CD4-positive, alpha-beta T cell treated with Interleukin-10 for 1 hour (primary cell): ENCODE data around the gene CALD1.

ENCODE experiments used
- DNase-seq: peaks from one replicate; pipeline ENCODE4 v3.0.0-alpha.2; 2020

Gene CALD1

DNA sequence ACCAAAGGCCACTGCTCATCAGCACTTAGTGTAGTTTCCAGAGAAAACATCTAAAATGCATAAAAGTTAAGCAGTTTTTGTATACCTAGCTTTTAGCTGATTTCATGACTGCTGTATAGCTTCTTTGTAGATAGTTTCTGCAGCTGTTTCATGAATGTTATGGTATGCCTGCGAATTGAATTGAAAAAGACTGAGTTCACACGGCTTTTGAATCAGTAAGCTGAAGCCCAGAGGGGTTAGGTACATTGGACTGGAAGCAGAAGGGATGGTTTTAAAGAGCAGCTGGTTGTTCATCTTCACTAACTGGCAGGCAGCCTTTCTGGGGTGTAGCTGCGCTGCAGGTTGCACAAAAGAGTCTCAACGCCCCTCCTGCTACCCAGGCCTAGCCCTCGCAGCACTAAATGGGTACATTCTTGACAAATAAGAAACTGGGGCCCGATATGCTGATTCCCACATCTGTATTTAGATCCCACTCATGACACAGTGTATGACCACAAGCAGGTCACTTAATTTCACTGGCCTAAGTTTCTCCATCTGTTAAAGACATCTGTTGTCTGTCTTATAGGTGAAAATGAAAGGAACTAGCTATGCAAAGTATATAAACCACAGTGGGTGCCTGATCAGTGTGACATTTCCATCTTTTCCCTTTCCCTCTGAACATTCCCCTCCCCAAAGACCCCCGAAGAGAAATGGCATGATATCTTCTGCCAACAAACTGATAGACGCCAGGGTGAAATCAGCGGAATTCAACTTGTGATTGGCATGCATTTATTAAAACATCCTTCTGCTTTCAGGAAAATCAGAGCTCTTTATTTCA is 120.9 kb downstream of the CALD1 start:
- no peak for DNase-seq

DNA sequence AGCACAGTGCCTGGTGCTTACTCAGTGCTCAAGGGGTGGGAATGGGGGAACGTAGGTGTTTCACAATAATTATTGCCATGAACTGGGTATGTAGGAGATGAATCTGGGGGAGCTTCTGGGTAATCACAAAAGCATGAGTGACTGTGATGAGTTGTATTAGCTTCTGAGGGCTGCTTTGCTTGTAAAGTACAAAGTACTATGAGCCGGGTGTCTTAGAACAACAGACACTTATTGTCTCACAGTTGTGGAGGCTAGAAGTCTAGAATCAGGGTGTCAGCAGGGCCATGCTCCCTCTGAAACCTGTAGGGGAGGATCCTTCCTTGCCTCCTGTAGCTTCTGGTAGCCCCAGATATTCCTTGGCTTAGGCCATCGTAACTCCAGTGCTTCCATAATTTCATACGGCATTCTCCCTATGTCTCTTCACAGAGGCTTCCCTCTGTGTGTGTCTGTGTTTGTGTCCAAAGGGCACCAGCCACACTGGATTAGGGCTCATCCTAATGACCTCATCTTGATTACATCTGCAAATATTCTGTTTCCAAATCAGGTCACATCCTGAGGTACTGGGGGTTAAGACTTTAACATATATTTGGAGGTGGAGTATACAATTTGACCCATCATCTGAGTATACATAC is 122.1 kb downstream of the CALD1 start:
- DNase-seq, result no peak

DNA sequence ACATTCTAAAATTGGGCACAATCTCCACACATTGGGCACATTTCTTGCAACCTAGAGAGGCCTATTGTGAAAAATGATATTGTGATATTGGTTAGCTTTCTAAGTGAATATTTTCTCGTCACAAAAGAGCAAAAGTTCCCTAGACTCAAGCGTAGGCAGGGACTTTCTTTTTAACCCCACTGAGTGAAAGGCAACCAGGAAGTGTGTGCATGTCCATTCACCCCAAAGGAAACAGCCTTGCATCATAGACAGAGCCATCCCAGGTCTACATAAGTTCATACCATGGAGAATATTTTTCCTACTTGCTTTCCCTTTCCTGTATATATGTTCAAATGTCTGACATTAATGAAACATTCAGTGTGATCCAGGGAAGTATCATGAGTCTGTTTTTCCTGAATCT is 122.6 kb downstream of the CALD1 start:
- no peak for DNase-seq

DNA sequence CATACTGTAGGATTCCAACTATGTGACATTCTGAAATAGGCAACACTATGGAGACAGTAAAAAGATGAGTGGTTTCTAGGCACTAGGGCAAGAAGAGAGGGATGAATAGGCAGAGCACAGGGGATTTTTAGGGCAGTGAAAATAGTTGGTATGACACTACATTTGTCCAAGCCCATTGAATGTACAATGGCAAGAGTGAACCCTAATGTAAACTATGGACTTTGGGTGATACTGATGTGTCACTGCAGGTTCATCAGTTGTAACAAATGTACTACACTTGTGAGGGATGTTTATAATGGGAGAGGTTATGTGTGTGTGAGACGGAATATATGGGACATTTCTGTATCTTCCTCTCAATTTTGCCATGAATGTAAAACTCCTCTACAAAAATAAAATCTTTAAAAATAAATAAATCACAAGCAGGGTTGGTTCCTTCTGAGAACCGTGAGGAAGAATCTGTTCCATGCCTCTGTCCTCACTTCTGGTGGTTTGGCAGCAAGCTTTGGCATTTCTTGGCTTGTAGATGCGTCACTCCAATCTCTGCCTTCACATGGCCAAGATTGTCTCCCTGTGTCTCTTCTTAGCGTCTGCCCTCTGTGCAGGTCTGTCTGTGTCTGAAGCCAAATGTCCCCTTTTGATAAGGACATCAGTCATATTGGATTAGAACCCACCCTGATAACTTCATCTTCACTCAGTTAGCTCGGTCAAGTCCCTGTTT is 123.8 kb downstream of the CALD1 start:
- no peak for DNase-seq

DNA sequence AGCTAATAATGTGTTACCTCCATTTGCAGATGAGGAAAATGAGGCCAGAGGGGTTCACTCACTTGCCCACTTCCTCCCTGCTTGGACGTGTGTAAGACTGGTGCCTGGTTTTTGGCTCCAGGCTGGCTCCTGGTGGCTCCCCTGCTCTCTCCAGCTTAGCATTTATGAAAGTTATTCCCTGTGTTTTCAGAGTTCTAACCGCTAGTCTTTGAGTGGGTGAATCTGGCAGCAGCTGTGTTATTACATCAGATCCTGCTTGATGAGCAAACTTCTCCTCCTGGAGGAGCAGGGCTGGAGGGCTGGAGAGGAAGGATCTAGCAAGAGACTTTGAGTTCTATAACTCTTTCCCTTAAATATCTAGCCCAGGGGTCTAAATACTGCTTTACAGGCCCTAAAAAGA is 125.9 kb downstream of the CALD1 start:
- no peak for DNase-seq

DNA sequence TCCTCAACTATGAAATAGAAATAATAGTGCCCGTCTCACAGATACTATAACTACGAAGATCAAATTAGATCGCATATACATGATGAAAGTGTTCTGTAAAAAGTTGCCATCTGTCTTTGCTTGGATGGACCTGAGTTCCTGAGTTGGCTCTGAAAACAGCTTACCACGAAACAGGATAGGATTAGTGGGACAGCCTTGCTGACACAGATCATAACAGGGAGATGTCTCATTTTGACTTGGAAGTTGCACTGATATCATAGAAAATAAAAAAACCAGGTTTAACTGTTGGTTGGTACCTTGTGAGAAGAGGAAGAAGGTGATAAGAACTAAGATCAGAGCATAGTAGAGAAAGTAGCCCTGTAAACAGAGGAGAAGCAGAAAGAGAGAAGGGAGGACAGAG is 127.6 kb downstream of the CALD1 start:
- DNase-seq, result no peak

DNA sequence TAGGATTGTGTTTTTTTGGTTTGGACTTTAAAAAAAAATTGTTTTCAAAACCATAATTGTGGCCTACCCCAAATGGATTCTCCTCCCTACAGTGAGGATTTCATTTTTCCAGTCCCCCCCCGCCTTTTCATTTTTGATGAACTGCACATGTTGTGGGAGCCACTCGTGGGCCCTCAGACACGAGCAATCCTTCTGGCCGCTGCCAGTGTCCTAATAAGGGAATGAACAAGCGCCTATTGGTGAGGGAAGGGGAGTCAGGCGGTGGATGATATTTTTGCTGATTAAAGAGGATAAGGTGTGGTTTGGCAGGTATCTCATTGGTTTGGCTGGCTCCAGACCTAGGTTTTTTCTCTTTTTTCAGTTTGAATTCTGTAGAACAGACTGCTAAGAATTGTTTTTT is 128.2 kb downstream of the CALD1 start:
- no peak for DNase-seq

DNA sequence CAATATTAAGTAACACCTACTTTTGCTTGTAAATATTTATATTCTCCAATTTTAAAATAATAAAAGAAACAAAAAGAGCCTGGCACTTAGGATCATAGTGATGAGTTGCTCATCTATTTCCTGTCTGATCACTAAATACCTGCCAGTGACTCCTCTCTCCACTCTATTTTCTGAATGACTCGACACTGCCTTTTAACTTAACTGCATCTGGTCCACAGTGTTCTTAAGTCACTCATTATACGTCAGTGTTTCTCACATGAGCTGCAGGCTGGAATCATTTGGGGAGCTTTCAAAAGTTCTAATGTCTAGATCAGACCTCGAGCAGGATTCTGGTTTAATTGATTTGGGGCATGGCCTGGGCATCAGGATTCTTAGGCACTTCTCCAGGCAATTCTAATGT is 128.9 kb downstream of the CALD1 start:
- DNase-seq, result no peak

DNA sequence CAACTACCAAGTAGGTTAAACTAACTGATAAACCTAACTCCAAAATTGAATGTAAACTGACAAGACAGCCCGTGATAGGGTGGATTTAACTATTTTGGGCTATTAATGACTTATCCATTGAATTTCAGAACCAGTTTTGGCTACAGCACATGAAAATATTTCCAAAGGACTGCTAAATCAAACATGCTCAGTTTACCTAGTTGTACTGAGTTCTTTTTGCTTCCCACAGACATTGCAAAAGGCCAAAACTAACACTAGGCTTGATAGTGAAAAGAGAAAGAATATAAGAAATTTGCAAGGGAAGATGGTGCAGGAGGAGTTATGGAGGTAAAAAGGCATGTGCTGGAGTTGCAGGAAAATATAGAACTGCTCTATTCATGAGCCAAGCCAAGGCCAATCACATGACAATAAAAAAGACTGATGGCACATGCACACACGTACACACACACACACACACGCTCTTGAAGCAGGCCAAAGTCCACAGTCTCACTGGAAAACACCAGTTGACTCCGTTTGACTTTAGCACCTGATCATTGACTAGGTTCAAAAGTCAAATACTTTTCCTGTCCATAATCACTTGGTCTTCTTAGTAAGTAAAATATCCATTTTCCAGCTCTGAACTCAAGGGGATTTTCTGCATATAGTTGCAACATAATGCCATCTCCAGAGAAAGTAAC is 130.9 kb downstream of the CALD1 start:
- DNase-seq, result no peak

DNA sequence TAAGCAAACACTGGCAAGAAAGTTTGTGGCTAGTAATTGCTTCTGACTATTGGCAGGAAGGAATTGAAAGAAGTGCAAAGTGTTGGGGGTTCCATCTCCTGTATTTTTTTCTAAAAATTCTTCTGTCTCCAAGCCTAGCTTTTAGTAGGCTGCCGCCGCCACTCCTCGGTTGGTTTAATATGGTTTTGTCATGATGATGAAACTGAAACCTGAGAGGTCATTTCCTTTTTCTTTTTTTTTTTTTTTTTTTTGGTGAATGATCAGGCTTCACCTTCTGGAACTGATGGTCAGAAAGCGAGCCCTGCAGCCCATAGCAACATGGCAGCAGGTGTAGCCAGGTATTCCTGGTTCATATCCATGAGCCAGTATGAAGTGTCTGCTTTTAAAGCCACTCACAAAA is 131.5 kb downstream of the CALD1 start:
- no peak for DNase-seq

DNA sequence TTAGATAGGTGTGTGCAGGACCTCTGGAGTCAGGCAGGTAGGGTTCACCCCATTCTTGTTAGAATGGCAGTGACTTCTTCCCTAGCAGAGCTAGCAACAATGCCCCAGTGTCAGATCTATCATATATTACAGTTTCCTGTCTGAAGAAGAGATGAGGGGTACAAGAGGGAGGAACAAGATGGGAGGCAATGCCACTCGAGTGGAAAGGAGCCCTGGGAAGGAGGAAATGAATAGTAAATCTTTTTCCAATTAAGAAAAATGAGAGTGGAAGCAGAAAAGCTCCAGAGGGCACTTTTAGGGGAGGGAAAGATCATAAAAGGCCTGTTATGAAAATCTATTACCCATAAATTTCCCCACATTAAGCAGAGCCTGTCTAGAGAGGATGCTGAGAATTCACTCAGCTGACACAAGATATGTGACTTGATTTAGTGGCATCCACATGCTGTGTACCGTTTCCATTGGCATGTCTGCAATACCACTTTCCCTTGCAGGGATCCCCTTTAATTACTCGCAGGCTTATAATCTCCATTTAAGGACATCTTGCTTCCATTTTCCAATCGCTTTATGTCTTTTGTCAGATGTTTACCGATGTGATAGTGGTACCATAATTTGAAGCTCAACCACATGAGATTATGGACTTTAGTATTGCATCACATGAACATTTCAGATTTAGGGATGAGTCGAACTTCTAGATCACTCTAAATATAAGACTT is 136.9 kb downstream of the CALD1 start:
- DNase-seq, result no peak

DNA sequence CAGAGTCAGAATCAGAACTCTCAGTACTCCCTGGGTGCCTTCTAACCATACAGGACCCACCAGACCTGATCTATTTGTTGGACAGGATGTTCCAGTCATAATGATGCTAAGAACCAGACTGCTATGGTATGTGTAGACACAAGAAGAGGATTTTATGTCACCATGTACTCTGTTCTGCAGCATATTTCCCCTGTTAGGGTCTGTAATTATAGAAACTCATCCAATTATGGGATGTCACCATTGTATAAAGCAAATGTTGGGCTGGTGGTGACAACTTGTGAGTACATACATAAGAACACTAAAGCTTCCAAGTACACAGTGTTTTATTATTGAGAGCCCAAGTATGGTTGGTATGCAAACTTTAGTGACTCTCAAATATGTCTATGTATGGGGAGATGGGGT is 139.8 kb downstream of the CALD1 start:
- DNase-seq, result no peak

DNA sequence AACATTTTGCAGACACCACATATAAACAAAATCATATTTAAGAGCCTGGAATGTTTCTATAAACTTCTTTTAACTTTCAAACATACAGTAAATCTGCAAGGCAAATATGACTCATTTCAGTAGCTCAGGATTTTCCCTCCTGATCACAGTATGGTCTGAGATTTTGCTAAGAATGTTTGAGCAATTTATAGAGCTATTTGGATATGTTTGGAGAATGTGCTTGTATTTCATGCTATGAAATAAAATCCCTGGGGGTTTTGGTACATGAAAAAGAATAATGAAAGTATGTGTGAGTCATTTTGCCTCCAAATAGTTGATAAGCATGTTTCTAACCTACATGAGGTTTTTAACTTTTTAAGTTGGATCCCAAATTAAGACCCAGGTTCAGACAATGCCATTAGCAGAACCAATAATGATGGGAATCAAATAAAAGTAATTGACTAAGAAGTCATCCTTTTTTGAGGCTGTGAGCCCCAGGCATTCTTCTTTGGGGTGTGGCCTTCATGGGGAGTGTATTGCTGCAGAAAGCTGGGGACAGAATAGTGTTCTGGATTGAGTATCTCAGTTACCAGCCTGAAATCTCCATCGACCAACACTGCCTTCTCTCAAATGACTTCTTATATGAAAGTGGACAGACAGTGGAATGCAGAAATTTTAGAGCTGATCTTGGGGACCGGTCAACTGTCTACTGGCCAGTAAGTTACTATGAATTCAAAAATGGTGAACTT is 140.8 kb downstream of the CALD1 start:
- DNase-seq, result no peak

DNA sequence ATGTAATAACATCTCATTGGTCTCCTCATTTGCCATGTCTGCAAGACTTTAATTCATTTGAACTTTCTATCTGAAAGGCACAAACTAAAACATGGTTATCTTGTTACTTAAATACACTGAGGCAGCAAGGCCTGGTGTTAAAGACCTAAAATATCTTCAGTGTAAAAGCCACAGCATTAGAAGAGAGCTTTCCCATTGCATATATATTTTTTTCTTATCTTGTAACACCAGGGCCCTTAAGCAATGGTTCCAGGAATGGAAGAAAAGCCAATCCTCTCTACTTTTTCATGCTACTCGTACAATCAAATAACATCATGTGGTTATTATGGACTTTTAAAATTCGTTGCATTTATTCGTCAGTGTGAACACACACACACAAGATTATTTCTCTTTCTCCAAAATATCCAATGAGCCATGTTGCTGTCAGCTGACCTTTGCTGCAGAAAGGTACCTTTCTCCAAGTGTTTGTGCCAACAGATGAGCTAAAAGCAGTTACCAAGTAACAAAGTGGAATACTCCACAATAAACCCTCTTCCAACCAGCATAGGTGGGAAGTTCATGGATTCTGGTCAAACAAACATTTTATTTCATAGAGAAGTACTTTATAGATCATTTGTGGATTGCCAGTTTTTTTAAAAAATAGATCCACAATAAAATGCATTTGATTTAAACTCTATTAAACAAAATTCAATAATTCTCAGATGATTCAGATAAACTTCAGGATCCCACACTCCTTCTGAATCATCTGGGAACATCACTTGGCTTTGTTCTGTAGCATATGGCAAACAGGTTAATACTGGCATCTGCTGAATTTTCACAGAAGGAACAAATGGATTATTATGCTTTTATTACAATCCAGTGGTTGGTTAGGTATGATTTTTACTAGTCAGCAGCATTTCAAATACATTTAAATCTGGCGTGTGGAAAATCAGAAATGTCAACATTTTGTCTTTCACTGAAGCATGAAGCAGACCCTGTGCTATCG is 143.6 kb downstream of the CALD1 start:
- no peak for DNase-seq

DNA sequence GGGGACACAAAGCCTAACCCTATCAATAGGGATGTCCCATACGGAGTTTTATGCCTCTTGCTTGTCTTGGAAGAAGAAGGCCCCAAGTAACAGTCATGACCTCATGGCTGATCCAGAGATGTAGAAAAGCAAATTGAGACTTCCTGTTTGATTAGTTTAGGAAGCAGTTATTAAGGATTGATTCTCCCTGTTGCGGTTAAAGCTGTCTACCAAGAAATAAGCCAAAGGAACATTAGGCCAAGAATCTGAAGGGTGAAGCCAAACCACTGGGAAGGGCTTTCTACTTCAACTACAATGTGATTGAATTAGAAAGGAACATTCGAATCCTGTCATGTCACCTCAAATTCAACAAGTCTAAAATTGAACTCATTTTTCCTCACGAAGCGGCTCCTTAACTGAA is 146.3 kb downstream of the CALD1 start:
- no peak for DNase-seq

DNA sequence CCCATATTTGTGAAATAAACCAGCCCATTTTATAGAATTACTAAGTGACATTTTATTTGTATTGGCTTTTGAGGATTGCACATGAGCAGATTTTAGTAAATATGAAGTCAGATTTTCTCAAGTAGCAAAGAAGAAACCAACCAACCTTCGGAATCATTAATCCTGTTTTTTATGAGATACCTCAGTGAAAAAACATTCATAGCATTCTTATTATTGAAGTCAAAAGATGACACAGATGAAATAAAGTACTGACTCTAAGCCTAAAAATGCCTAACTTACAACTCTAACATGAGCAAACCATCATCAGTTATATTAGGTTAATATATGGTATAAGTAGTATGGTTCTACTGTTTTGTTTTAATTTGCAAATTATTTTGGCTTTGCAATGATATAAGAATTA is 147.0 kb downstream of the CALD1 start:
- no peak for DNase-seq

DNA sequence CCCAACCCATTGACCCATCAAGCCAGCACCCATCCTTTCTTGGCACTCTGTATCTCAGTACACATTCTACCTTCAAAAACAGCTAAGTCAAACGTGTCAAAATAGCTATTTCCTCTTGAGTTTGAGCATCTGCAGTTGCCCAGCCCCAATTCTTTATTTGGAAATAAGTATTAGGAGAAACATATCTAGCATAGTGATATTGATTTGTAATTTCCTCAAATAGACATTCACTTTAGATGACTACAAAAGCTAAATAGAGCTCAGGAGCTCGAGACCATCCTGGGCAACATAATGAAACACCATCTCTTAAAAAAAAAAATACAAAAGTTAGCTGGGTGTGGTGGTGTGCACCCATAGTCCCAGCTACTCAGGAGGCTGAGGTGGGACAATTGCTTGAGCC is 147.6 kb downstream of the CALD1 start:
- DNase-seq, result no peak

DNA sequence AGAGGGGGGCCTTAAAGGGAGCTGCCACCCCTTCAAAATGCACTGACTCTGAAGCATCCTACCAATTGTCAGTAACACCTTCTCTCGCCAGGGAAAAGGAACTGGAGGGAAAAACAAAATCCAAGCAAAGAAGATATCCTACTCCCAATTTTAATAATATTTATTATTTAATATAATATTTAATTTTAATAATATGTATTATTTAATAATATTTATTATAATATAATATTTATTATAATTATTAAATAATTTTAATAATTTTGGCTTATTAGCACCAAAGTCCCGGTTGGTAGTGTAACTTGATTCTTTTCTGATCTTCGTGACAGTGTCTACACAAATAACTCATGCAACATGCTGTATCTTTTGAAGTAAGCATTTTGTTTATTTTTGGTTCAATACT is 148.3 kb downstream of the CALD1 start:
- no peak for DNase-seq

DNA sequence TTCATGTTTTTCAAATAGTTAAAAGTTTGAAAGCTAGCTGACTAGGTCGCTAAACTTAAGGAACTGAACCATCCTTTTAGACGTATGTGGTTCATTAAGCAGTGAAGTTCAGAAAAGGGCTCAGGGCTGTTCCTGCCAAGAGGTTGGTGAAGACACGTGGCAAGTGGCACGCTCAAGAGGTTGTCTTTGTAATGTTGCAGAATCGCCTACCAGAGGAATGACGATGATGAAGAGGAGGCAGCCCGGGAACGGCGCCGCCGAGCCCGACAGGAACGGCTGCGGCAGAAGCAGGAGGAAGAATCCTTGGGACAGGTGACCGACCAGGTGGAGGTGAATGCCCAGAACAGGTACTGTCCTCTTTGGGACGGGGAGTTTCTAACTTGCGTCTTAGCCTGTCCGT is 149.1 kb downstream of the CALD1 start:
- DNase-seq, result no peak

DNA sequence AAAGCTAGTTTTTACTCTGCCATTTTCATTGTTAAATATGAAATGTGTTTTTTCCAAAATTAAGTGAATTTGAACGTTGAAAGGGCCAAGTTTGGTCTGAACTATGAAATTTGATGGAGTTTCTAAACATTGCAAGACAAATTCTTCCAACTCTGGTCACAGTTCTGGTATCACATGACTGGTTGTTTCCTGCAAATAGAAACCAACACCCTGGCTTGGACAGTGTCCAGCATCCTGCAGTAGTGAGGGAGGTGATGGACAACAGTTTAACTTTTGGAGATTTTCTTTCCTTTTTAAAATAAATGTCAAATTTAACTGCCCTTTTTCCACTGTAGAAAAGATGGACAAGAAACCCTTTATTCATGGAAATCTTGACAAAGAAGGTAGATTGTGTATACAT is 152.1 kb downstream of the CALD1 start:
- no peak for DNase-seq
